Activated T-helper 1 cell treated with Interleukin-2 at 50 U/mL for 16 hours (primary cell): ENCODE measurements around the gene LGALS3.

Experiments
- DNase-seq: peaks from one replicate; pipeline ENCODE4 v3.0.0-alpha.2; 2020; ENCODE audit warnings: low read depth

The LGALS3 gene

GRCh38 chr14:55115460-55115859 is 13.6 kb upstream of the LGALS3 start:
- DNase-seq, result no peak

DNA sequence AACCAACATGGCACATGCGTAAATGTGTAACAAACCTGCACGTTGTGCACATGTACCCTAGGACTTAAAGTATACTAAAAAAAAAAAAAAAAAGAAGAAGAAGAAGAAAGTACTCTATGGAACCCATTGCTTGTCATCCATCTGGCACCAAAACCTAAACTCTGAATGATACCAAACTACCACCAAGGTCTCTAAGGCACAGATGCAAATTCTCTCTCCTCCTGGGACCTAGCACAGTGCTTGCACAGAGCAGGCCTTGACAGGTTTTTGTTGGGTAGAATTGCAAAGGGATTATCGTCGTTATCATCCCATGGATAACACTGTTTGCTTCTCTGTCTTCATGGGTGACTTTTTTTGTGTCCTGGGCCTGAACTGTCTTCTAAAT is 13.2 kb upstream of the LGALS3 start:
- no peak for DNase-seq

- no peak for DNase-seq
These were observed 12.6 kb upstream of the LGALS3 start for GRCh38 chr14:55116246-55117030.

GRCh38 chr14:55117803-55118441 is 11.1 kb upstream of the LGALS3 start:
- DNase-seq, result no peak

DNA sequence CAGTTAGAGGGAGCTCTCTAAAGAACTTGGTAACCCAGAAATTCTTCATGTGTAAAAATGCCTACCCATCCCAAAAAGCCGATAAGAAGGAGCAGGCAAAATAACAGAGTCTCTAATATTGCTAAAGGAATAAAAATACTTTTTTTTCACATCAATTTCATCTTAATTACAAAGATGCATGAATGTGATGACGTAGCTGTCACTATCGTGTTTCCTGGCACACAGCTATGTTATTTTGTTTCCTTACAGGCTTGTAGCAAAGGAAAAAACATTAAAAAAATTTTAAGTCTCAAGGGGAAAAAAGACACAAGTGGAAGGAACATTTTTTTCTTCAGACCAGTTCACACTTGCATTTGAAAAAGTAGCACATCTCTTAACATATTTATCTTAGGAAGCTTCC is 10.3 kb upstream of the LGALS3 start:
- no peak for DNase-seq

DNA sequence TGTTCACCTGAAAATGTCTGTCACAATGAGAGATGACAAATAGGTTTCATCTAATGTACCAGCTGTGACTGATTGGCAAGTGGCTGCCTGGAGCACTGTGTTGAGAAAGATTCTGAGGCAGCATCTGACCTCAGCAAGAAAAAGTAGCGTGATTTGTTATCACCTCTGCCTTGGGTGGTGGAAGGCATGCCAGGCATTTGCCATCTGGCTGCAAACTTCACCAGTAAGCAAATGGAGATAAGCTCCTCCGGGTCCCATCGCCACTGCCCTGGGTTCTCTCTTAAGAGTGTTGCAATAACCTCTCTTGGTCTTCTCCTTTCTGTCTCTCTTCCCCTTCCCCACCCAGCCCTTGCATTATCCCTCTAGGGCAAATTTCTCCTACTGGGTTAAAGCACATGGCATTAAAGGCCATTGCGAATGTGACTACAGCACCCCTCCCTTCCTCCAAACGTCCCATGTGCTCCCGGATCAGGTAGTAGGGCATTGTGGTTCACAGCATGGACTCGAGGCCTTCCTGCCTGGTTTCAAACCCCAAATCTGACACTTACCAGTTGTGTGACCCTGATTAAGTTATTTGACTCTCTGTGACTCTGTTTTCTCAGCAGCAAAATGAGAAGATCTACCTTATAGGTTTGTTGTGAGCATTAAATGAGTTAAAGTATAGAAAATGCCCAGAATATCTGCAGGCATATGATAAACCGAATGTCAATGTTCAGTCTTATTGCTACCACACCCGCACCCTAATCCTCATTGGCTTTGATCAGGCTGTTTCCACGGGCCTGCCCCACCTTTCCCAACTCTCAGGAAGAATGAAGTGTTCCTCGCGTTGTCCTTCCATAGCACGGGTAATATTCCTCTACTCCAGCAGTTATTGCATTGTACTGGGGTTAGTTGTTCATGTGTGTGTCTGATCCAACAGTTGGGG is 8.2 kb upstream of the LGALS3 start:
- no peak for DNase-seq

GRCh38 chr14:55121628-55122439 is 7.2 kb upstream of the LGALS3 start:
- no peak for DNase-seq

DNA sequence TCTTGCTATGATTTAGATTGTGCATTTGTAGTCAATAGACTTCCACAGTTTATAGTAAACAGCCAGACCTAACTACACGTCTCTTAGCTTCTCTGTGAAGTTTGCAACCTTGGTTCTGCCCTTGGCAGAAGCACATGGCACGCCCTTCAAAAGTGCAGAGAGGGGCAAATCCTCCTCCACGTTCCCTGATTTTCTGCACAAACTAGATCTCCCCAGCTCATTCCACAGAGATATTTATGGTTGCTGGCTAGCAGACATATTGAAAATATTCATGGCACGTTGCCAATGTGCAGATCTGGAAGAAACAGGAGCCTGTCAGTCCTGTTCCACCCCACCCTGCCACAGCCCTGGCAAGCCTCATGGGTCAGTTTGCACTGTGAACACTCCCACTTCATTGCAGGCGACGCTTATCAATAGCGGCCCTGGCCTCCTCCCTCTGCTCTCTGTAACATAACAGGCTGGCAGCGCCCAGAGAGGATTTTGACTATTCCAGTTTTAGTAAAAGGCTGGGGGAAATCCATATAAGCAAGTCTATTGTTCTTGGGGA is 6.5 kb upstream of the LGALS3 start:
- no peak for DNase-seq

DNA sequence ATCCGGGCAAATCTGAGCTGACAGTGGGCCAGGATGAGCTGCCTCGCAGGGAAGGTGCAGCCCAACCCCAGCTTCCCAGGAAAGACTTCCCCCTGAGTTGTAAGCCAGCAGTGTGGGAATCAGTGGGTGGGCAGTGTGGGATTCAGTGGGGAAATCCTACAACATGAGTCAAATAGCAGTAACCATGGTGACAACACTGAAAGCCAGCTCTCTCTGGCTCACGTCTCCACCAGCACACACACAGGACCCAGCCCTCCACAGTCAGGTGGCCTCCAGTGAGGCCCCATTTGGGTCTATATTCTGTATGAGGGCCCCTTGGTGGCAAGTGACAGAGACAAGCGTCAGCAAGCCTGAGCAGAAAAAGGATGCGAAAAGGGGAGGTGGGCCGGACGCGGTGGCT is 6.0 kb upstream of the LGALS3 start:
- no peak for DNase-seq

DNA sequence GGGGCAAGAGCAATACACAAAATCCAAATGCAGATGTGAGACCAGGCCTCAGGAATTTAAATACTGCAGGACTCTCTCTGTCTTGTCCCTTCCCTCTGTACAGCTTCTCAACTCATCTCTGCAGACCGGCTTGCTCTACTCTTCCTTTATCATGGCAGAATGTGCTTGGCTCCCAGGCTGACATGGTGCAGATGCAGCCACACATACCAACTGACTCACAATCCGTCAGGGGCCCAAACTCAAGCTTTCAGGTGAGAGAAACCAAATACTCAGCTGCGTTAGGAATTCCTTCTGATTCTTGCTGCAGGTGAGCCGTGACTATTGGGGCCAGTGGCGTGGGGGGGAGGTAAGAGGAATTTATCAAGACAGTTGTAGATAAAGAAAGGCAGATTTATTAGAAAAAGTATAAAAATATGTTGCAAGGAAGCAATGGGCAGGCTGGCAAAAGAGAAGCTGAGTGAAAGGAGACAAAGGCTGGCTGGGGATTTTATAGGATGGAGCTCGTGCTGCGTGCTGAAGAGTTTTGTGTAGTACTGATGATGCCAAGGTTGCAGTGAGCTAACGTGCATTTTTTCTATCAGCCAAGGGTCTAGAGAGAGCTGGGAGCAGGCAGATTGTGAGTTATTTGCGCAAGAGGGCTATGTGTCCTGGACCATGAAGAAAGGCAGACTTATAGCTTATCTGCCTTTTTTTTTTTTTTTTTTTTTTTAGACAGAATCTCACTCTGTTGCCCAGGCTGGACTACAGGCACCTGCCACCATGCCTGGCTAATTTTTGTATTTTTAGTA is 5.0 kb upstream of the LGALS3 start:
- DNase-seq, result no peak

DNA sequence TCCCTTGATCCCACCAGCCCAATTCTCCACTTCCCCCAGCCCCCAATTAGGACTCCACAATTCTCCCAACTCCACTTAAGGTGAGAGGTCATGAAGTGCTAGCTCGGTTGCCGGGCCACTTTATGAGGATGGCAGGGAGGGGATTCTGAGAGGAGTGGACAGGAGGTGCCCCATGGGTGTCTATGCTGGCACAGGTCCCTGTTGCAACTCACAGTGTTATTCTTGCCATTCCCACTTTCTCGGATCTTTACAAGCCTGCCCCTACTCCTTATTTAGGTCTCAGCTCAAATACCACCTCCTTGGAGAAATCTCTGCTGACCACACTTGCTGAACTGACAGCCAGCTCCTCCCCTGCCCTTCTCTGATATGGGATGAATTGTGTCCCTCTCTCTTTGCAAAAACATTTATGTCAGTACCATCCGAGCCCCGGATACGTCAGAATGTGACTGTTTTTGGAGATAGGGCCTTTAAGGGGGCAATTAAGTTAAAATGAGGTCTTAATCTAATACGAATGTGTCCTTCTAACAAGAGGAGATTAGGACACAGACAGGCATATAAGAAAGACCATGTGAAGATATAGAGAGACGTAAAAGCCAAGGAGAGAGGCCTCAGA is 4.2 kb upstream of the LGALS3 start:
- DNase-seq, result no peak

DNA sequence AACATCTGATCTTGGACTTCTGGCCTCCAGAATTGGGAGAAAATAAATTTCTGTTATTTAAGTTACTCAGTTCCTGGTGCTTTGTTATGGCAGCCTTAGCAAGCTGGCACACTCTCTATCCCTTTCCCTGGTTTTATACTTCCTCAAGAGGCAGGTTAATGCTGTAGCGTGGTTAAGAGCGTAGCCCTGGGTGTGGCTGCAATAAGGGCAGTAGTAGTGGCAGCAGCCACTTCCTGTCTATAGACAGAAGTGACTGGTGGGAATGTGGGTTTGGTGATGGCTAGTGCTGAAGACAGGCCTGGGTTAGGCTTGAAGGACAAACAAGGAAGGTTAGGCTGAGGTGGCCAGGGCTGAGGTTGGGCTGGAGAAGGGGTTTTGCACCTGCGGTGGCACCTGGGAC is 3.6 kb upstream of the LGALS3 start:
- no peak for DNase-seq

- DNase-seq, result no peak
These were observed 3.0 kb upstream of the LGALS3 start for GRCh38 chr14:55126034-55126433.

DNA sequence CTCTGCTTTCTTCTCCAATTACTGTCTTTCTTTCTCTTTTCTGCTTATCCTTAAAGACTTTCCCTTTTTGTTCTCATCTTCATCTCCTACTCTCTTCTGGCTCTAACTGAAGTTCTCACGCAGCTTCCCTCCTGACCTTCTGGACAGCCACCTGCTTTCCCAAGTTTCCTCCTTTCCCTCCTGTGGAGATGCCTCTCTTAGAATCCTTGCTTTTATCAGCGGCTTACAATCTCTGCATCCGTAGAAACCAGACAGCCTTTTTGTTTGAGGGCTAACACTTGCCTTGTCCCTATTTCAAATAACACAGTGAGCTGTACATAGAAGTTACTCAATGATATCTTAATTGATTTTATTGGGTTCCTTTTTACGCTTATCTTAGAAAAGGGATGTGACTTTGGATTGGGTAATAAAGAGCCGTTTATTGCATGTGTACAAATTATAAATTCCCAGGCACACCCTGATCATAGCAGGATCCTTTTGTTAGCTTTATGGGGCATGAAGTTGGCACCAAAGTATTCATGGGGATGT is 2.1 kb upstream of the LGALS3 start:
- no peak for DNase-seq

- DNase-seq, result no peak
These were observed 1.5 kb upstream of the LGALS3 start for GRCh38 chr14:55127460-55127951.

GRCh38 chr14:55128386-55129085 is 516 bp upstream of the LGALS3 start:
- no peak for DNase-seq

DNA sequence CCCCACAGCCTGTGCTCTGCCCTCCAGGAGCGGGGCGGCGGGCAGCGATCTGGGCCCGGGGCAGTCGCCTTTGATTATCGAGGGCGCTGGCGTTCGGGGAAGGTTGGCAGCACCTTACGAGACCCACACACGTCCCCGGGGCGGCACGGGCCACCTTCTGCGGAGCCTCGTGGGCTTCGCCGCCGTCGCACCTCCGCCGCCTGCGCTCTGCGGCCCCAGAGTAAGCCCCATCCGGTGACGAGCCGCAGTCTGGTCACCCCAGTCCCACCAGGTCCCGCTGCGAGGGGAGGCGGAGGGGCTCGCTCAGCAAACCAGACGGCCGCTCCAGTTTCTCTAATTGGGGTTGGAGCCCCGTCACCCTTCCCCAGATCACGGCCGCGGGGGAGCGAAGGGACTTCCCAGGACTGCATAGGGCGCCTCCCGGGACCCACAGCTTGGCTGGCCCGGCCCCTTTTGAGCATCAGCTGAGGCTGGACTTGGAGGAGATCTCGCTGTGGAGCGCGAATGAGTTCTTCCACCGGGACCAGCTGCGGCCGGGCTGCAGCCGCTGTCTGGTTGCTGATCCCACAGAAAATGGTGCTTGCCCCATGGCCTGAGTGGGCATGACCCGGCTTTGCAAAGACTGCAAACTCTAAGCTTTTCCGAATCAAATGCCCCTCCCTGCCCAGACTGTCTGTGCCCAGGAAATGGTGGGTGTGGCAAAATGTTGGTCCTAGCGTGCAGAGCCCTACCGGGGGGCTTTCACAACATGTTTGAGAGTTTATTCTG is 560 bp downstream of the LGALS3 start:
- DNase-seq, result no peak

- DNase-seq, result no peak
These were observed 1.1 kb downstream of the LGALS3 start for GRCh38 chr14:55130196-55130550.
